ENCODE results near the gene RYR1.
"Not testable (repeated sequence)": the region's sequence is repeated elsewhere in the genome, so short reads cannot be mapped to it uniquely, and the experiment has no call there.

RYR1 gene

GRCh38 chr19:38509027-38509426, 75.5 kb downstream of the RYR1 start:
- H3K4me3 ChIP-seq (ENCODE audit: low read length) = no peak overlapping the region
- no peak overlapping the region for H3K9ac ChIP-seq (ENCODE audit: low read length)
- no peak overlapping the region for H3K27ac ChIP-seq (ENCODE audit: low read depth, low read length)
- no peaks in the 10 kb centered on the region for H3K36me3 ChIP-seq (ENCODE audit: control insufficient read depth, insufficient read depth, low read length)
- no peaks in the 10 kb centered on the region for H3K27me3 ChIP-seq (ENCODE audit: control insufficient read depth, insufficient read depth, low read length)
- no peaks in the 10 kb centered on the region for H3K4me1 ChIP-seq (ENCODE audit: control insufficient read depth, insufficient read depth, low read length)

DNA sequence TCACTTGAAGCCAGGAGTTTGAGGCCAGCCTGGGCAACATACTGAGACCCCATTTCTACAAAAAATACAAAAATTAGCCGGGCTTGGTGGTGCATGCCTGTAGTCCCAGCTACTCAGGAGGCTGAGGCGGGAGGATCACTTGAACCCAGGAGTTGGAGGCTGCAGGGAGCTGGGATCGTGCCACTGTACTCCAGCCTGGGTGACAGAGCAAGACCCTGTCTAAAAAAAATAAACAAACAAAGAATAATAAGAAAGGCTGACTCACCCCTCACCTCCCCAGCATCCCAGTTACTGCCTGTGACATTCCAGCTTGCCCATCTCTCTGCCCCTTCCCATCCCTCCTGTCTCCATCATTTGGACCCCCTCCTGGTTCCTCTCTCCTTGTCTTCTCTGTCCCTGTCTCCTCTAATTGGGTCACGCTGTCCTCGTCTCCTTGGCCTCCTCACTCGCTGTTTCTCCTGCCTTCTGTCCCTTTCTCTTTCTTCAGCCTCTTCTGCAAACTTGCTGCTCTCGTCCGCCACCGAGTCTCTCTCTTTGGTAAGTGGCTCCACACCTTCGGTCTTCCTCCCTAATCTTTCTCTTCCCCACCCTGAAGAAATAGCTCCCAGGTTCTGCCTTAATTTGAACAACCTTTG, 77.7 kb downstream of the RYR1 start:
- H3K9ac ChIP-seq (ENCODE audit: low read length) = no peak overlapping the region
- H3K4me1 ChIP-seq (ENCODE audit: control insufficient read depth, insufficient read depth, low read length) = no peaks in the 10 kb centered on the region
- no peak overlapping the region for H3K27ac ChIP-seq (ENCODE audit: low read depth, low read length)
- H3K27me3 ChIP-seq (ENCODE audit: control insufficient read depth, insufficient read depth, low read length) = no peaks in the 10 kb centered on the region
- no peaks in the 10 kb centered on the region for H3K36me3 ChIP-seq (ENCODE audit: control insufficient read depth, insufficient read depth, low read length)
- H3K4me3 ChIP-seq (ENCODE audit: low read length) = no peak overlapping the region

GRCh38 chr19:38512277-38512676, 78.8 kb downstream of the RYR1 start:
- no peaks in the 10 kb centered on the region for H3K36me3 ChIP-seq (ENCODE audit: control insufficient read depth, insufficient read depth, low read length)
- H3K27me3 ChIP-seq (ENCODE audit: control insufficient read depth, insufficient read depth, low read length) = no peaks in the 10 kb centered on the region

GRCh38 chr19:38513156-38513555, 79.7 kb downstream of the RYR1 start:
- not testable (repeated sequence) for H3K9ac ChIP-seq (ENCODE audit: low read length); H3K4me1 ChIP-seq (ENCODE audit: control insufficient read depth, insufficient read depth, low read length); H3K27me3 ChIP-seq (ENCODE audit: control insufficient read depth, insufficient read depth, low read length); H3K36me3 ChIP-seq (ENCODE audit: control insufficient read depth, insufficient read depth, low read length); H3K27ac ChIP-seq (ENCODE audit: low read depth, low read length); H3K4me3 ChIP-seq (ENCODE audit: low read length)

More at GRCh38 chr19:38512277-38512676, 78.8 kb downstream of the RYR1 start:
- H3K9ac ChIP-seq (ENCODE audit: low read length) = no peak overlapping the region
- no peak overlapping the region for H3K4me3 ChIP-seq (ENCODE audit: low read length)
- no peak overlapping the region for H3K27ac ChIP-seq (ENCODE audit: low read depth, low read length)
- no peaks in the 10 kb centered on the region for H3K4me1 ChIP-seq (ENCODE audit: control insufficient read depth, insufficient read depth, low read length)

DNA sequence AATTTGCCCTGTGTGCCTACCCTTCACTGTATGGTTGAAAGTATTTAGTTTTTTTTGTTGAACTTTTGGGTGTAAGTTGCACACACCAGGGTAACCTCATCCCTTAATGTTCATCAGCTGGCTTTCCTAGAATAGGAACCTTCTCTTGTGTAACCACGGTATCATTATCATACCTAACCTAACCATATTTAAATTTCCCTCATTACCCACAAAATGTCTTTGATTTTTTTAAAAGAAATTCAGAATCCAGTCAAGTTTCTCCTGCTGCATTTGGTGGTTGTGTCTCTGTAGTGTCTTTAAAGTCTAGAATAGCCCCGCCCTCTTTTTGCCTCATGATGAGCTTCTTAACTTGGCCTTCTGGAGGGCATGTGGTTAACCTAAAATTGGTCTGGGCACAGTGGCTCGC, 80.3 kb downstream of the RYR1 start:
- Histone ChIP-seq H3K27ac (ENCODE audit: low read depth, low read length) (no peak overlapping the region), H3K36me3 (ENCODE audit: control insufficient read depth, insufficient read depth, low read length) (no peaks in the 10 kb centered on the region), H3K4me1 (ENCODE audit: control insufficient read depth, insufficient read depth, low read length) (no peaks in the 10 kb centered on the region), H3K27me3 (ENCODE audit: control insufficient read depth, insufficient read depth, low read length) (no peaks in the 10 kb centered on the region), H3K4me3 (ENCODE audit: low read length) (no peak overlapping the region), H3K9ac (ENCODE audit: low read length) (no peak overlapping the region)

- H3K36me3 ChIP-seq (ENCODE audit: control insufficient read depth, insufficient read depth, low read length) = no peaks in the 10 kb centered on the region
- H3K9ac ChIP-seq (ENCODE audit: low read length) = no peak overlapping the region
- no peaks in the 10 kb centered on the region for H3K4me1 ChIP-seq (ENCODE audit: control insufficient read depth, insufficient read depth, low read length)
- H3K4me3 ChIP-seq (ENCODE audit: low read length) = peak overlapping the region; percentile 27
- no peak overlapping the region for H3K27ac ChIP-seq (ENCODE audit: low read depth, low read length)
- H3K27me3 ChIP-seq (ENCODE audit: control insufficient read depth, insufficient read depth, low read length) = no peaks in the 10 kb centered on the region
These were observed 81.5 kb downstream of the RYR1 start for GRCh38 chr19:38514812-38515633.

DNA sequence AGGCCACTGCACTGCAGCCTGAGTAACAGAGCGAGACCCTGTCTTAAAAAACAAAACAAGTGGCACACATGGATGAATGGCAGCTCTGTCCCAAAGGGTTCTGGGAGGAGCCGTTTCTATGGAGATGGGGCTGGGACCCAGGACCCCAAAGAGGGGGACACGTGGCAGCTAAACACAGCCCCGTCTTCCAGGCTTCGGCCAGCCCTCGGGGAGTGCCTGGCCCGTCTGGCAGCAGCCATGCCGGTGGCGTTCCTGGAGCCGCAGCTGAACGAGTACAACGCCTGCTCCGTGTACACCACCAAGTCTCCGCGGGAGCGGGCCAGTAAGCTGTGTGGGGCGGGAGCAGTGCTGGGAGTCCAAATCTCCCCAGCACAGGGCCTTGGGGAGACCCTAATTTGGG, 82.4 kb downstream of the RYR1 start:
- Histone ChIP-seq H3K4me3 (ENCODE audit: low read length) (no peak overlapping the region), H3K36me3 (ENCODE audit: control insufficient read depth, insufficient read depth, low read length) (no peaks in the 10 kb centered on the region), H3K27ac (ENCODE audit: low read depth, low read length) (no peak overlapping the region), H3K4me1 (ENCODE audit: control insufficient read depth, insufficient read depth, low read length) (no peaks in the 10 kb centered on the region), H3K27me3 (ENCODE audit: control insufficient read depth, insufficient read depth, low read length) (no peaks in the 10 kb centered on the region), H3K9ac (ENCODE audit: low read length) (no peak overlapping the region)

GRCh38 chr19:38516802-38517201, 83.3 kb downstream of the RYR1 start:
- no peaks in the 10 kb centered on the region for H3K4me1 ChIP-seq (ENCODE audit: control insufficient read depth, insufficient read depth, low read length)
- H3K36me3 ChIP-seq (ENCODE audit: control insufficient read depth, insufficient read depth, low read length) = no peaks in the 10 kb centered on the region
- no peaks in the 10 kb centered on the region for H3K27me3 ChIP-seq (ENCODE audit: control insufficient read depth, insufficient read depth, low read length)
- H3K27ac ChIP-seq (ENCODE audit: low read depth, low read length) = no peak overlapping the region
- no peak overlapping the region for H3K4me3 ChIP-seq (ENCODE audit: low read length)
- H3K9ac ChIP-seq (ENCODE audit: low read length) = no peak overlapping the region

- no peaks in the 10 kb centered on the region for H3K36me3 ChIP-seq (ENCODE audit: control insufficient read depth, insufficient read depth, low read length)
- no peaks in the 10 kb centered on the region for H3K4me1 ChIP-seq (ENCODE audit: control insufficient read depth, insufficient read depth, low read length)
- H3K4me3 ChIP-seq (ENCODE audit: low read length) = no peak overlapping the region
- no peak overlapping the region for H3K9ac ChIP-seq (ENCODE audit: low read length)
- H3K27ac ChIP-seq (ENCODE audit: low read depth, low read length) = no peak overlapping the region
- H3K27me3 ChIP-seq (ENCODE audit: control insufficient read depth, insufficient read depth, low read length) = no peaks in the 10 kb centered on the region
These were observed 83.8 kb downstream of the RYR1 start for GRCh38 chr19:38517321-38517720.

DNA sequence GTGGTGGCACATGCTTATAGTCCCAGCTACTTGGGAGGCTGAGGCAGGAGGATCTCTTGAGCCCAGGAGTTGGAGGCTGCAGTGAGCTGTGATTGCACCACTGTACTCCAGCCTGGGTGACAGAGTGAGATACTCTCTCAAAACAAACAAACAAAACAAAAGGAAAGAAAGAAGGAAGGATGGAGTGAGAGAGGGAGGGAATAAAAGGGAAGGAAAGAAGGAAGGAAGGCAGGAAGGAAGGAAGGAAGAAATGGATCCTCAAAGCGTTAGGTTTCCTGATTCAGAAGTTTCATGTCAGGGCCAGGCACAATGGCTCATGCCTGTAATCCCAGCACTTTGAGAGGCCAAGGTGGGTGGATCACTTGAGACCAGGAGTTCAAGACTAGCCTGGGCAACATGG, 84.5 kb downstream of the RYR1 start:
- H3K36me3 ChIP-seq (ENCODE audit: control insufficient read depth, insufficient read depth, low read length); H3K27ac ChIP-seq (ENCODE audit: low read depth, low read length); H3K4me1 ChIP-seq (ENCODE audit: control insufficient read depth, insufficient read depth, low read length); H3K4me3 ChIP-seq (ENCODE audit: low read length); H3K9ac ChIP-seq (ENCODE audit: low read length); H3K27me3 ChIP-seq (ENCODE audit: control insufficient read depth, insufficient read depth, low read length): not testable (repeated sequence)

DNA sequence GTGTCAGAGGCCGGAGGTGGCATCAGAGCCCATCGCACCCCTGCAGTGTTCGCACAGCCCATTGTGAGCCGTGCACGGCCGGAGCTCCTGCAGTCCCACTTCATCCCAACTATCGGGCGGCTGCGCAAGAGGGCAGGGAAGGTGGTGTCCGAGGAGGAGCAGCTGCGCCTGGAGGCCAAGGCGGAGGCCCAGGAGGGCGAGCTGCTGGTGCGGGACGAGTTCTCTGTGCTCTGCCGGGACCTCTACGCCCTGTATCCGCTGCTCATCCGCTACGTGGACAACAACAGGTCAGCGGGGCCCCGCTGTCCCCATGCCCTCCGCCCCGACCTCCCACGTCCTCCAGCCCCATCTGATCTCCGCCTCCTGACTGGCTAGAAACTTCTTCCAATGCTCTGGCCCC, 85.7 kb downstream of the RYR1 start:
- Histone ChIP-seq H3K27ac (ENCODE audit: low read depth, low read length) (no peak overlapping the region), H3K27me3 (ENCODE audit: control insufficient read depth, insufficient read depth, low read length) (no peaks in the 10 kb centered on the region), H3K4me3 (ENCODE audit: low read length) (no peak overlapping the region), H3K36me3 (ENCODE audit: control insufficient read depth, insufficient read depth, low read length) (no peaks in the 10 kb centered on the region), H3K9ac (ENCODE audit: low read length) (no peak overlapping the region), H3K4me1 (ENCODE audit: control insufficient read depth, insufficient read depth, low read length) (no peaks in the 10 kb centered on the region)

DNA sequence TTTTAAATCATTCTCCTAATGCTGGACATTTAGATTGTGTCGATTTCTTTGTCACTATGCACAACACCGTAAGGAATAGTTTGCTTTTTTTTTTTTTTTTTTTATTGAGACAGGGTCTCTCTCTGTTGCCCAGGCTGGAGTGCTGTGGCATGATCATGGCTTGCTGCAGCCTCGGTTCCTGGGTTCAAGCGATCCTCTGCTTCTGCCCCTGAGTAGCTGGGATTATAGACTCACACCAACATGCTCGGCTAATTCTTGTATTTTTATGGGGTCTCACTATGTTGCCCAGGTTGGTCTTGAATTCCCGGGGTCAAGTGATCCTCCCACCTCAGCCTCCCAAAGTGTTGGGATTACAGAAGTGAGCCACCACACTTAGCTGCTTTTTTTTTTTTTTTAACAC, 86.5 kb downstream of the RYR1 start:
- Histone ChIP-seq H3K27ac (ENCODE audit: low read depth, low read length) (no peak overlapping the region), H3K36me3 (ENCODE audit: control insufficient read depth, insufficient read depth, low read length) (no peaks in the 10 kb centered on the region), H3K4me3 (ENCODE audit: low read length) (no peak overlapping the region), H3K4me1 (ENCODE audit: control insufficient read depth, insufficient read depth, low read length) (no peaks in the 10 kb centered on the region), H3K27me3 (ENCODE audit: control insufficient read depth, insufficient read depth, low read length) (no peaks in the 10 kb centered on the region), H3K9ac (ENCODE audit: low read length) (no peak overlapping the region)

- Histone ChIP-seq H3K4me1 (ENCODE audit: control insufficient read depth, insufficient read depth, low read length) (no peaks in the 10 kb centered on the region), H3K4me3 (ENCODE audit: low read length) (no peak overlapping the region), H3K27me3 (ENCODE audit: control insufficient read depth, insufficient read depth, low read length) (no peaks in the 10 kb centered on the region), H3K27ac (ENCODE audit: low read depth, low read length) (no peak overlapping the region), H3K9ac (ENCODE audit: low read length) (no peak overlapping the region), H3K36me3 (ENCODE audit: control insufficient read depth, insufficient read depth, low read length) (no peaks in the 10 kb centered on the region)
These were observed 89.4 kb downstream of the RYR1 start for GRCh38 chr19:38522915-38523314.

Measured in rectal smooth muscle tissue (tissue), 1 donor.